Measurements from ENCODE around the gene GOLGA3.

Gene GOLGA3

GRCh38 chr12:132720606-132721345 is 107.9 kb downstream of the GOLGA3 start:
- DNase-seq (ENCODE audit: low read depth), result no peak

GRCh38 chr12:132719954-132720324 is 108.7 kb downstream of the GOLGA3 start:
- no peak for DNase-seq (ENCODE audit: low read depth)

- no peak for DNase-seq (ENCODE audit: low read depth)
Observed at GRCh38 chr12:132719141-132719953, 109.3 kb downstream of the GOLGA3 start.

Measured in iris pigment epithelial cell (primary cell).